ENCODE data around the gene EPO.

Gene EPO

GRCh38 chr7:100676501-100677306 is 43.6 kb upstream of the EPO start (continued):
- TF ChIP-seq, protein P1, sequence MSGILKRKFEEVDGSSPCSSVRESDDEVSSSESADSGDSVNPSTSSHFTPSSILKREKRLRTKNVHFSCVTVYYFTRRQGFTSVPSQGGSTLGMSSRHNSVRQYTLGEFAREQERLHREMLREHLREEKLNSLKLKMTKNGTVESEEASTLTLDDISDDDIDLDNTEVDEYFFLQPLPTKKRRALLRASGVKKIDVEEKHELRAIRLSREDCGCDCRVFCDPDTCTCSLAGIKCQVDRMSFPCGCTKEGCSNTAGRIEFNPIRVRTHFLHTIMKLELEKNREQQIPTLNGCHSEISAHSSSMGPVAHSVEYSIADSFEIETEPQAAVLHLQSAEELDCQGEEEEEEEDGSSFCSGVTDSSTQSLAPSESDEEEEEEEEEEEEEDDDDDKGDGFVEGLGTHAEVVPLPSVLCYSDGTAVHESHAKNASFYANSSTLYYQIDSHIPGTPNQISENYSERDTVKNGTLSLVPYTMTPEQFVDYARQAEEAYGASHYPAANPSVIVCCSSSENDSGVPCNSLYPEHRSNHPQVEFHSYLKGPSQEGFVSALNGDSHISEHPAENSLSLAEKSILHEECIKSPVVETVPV (CRISPR knock-in tag; IDR thresholded peaks at IDR 0.05): no peak
- TF ChIP-seq RARB (CRISPR knock-in tag; IDR thresholded peaks at IDR 0.05): no peak
- no peak for TF ChIP-seq ZNF565 (CRISPR knock-in tag; conservative IDR thresholded peaks at IDR 0.05; ENCODE audit: low read depth)
- no peak for TF ChIP-seq ESRRG (CRISPR knock-in tag; IDR thresholded peaks at IDR 0.05)
- TF ChIP-seq TOX (CRISPR knock-in tag; IDR thresholded peaks at IDR 0.05; ENCODE audit: borderline replicate concordance): no peak
- no peak for TF ChIP-seq PPARA (CRISPR knock-in tag; IDR thresholded peaks at IDR 0.05; ENCODE audit: borderline replicate concordance)
- TF ChIP-seq ZNF70 (CRISPR knock-in tag; IDR thresholded peaks at IDR 0.05): no peak
- no peak for TF ChIP-seq TSHZ2 (CRISPR knock-in tag; IDR thresholded peaks at IDR 0.05)
- no peak for TF ChIP-seq ZFP30 (CRISPR knock-in tag; IDR thresholded peaks at IDR 0.05)
- no peak for TF ChIP-seq OSR1 (CRISPR knock-in tag; IDR thresholded peaks at IDR 0.05)

DNA sequence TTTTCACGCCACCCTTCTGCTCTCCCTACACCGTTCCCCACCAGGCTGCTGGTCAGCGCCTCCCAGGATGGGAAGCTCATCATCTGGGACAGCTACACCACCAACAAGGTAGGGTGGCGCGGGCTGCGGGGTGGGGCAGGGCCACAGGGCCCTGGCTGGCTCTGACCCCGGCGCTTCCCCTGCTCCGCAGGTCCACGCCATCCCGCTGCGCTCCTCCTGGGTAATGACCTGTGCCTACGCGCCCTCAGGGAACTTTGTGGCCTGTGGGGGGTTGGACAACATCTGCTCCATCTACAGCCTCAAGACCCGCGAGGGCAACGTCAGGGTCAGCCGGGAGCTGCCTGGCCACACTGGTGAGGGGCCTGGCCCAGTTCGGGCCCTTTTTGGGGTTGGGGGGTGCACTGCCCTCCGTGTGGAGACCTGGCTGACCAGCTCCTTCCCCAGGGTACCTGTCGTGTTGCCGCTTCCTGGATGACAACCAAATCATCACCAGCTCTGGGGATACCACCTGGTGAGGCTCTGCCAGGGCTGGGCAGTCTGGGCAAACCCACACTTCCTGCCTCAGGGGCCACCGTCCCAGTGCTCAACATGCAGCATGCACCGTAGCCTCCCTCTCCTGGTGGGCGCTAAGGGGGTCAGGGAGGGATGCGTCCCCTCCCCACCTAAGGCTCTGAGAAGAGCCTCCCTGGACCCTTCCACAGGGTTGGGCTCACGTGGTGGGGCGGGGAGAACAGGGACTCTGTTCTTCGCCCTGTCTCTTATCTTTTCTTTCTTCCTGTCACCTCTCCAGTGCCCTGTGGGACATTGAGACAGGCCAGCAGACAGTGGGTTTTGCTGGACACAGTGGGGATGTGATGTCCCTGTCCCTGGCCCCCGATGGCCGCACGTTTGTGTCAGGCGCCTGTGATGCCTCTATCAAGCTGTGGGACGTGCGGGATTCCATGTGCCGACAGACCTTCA is 42.7 kb upstream of the EPO start:
- TF ChIP-seq ZNF8 (CRISPR knock-in tag; IDR thresholded peaks at IDR 0.05) (no peak), ISL1 (CRISPR knock-in tag; IDR thresholded peaks at IDR 0.05) (no peak), ZC3H10 (CRISPR knock-in tag; IDR thresholded peaks at IDR 0.05) (no peak), PPARA (CRISPR knock-in tag; IDR thresholded peaks at IDR 0.05; ENCODE audit: borderline replicate concordance) (no peak), RARB (CRISPR knock-in tag; IDR thresholded peaks at IDR 0.05) (no peak), ARNTL (CRISPR knock-in tag; IDR thresholded peaks at IDR 0.05; ENCODE audit: borderline replicate concordance, low read depth) (no peak), BACH2 (CRISPR knock-in tag; IDR thresholded peaks at IDR 0.05; ENCODE audit: borderline replicate concordance) (no peak), TSHZ2 (CRISPR knock-in tag; IDR thresholded peaks at IDR 0.05) (no peak), PATZ1 (CRISPR knock-in tag; IDR thresholded peaks at IDR 0.05; ENCODE audit: borderline replicate concordance) (no peak), TOX (CRISPR knock-in tag; IDR thresholded peaks at IDR 0.05; ENCODE audit: borderline replicate concordance) (no peak), ESRRG (CRISPR knock-in tag; IDR thresholded peaks at IDR 0.05) (no peak), ZNF70 (CRISPR knock-in tag; IDR thresholded peaks at IDR 0.05) (no peak), CSDC2 (CRISPR knock-in tag; IDR thresholded peaks at IDR 0.05) (no peak), OSR1 (CRISPR knock-in tag; IDR thresholded peaks at IDR 0.05) (no peak), CREB5 (CRISPR knock-in tag; IDR thresholded peaks at IDR 0.05; ENCODE audit: low read depth) (no peak), GLIS3 (CRISPR knock-in tag; IDR thresholded peaks at IDR 0.05) (no peak), ZFP3 (CRISPR knock-in tag; IDR thresholded peaks at IDR 0.05) (no peak)
- TF ChIP-seq, protein P1 (CRISPR knock-in tag; IDR thresholded peaks at IDR 0.05): no peak
- TF ChIP-seq, protein P2, sequence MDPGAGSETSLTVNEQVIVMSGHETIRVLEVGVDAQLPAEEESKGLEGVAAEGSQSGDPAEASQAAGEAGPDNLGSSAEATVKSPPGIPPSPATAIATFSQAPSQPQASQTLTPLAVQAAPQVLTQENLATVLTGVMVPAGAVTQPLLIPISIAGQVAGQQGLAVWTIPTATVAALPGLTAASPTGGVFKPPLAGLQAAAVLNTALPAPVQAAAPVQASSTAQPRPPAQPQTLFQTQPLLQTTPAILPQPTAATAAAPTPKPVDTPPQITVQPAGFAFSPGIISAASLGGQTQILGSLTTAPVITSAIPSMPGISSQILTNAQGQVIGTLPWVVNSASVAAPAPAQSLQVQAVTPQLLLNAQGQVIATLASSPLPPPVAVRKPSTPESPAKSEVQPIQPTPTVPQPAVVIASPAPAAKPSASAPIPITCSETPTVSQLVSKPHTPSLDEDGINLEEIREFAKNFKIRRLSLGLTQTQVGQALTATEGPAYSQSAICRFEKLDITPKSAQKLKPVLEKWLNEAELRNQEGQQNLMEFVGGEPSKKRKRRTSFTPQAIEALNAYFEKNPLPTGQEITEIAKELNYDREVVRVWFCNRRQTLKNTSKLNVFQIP (CRISPR knock-in tag; IDR thresholded peaks at IDR 0.05; ENCODE audit: borderline replicate concordance, low read depth): no peak
- no peak for ATAC-seq

Data from SK-N-SH treated with all-trans-retinoic acid at 6 μM for 48 hours (cell line).